Endothelial cell of umbilical vein (primary cell): ENCODE data around the gene ARHGAP42. TPM values are rescaled to one million over a fixed set of nuclear protein-coding genes. Genes with fewer than 3 reads are reported as not detected.

Experiments used
- BruUV-seq: library from RNA; stranded (reverse); fragments of 400-500 nt; replicated peaks from 2 replicates; lab custom pipeline; 2021; lab: Mats Ljungman, UMichigan
- CTCF ChIA-PET: fragments of 300-600, 350-600 bp; sonication (Branson Sonifier 250); formaldehyde crosslinking; loops from one replicate; lab custom pipeline; 2021; ENCODE audit warnings: antibody characterized with exemption, inconsistent platforms; lab: Charles Lee
- POLR2A ChIA-PET: fragments of 300-600, 350-600 bp; sonication (Branson Sonifier 250); formaldehyde crosslinking; loops from one replicate; lab custom pipeline; 2021; ENCODE audit warnings: antibody characterized with exemption, inconsistent platforms; lab: Charles Lee
- DNase-seq: peaks from one replicate; pipeline ENCODE4 v3.0.0-alpha.2; 2011; ENCODE audit warnings: low read depth, low spot score
- FAIRE-seq: peaks from 2 replicates; lab custom pipeline; 2011; peaks lifted over from hg19 to GRCh38; lab: Jason Lieb, UNC
- H2AFZ ChIP-seq: 2 replicates; pipeline ENCODE4 v1.6.0; 2012; ENCODE audit warnings: low read depth, low read length, control low read depth, inconsistent platforms
- H3K27ac ChIP-seq: 2 replicates; pipeline ENCODE4 v1.5.1; 2011; ENCODE audit warnings: low read depth, mild to moderate bottlenecking, control low read depth, low read length, moderate library complexity; ENCODE audit not compliant: insufficient read depth
- H3K27me3 ChIP-seq, 2 experiments: 2 replicates each; pipeline versions ENCODE4 v1.6.0 to v1.6.1; 2011; ENCODE audit warnings: low read length in 2 of 2, mixed read lengths in 1 of 2; ENCODE audit not compliant: control insufficient read depth in 2 of 2, insufficient read depth in 2 of 2
- H3K36me3 ChIP-seq, 2 experiments: 2 replicates in 1 of 2; 3 replicates in 1 of 2; pipeline ENCODE4 v1.5.1; 2011; ENCODE audit warnings: low read length in 2 of 2, mild to moderate bottlenecking in 1 of 2, moderate library complexity in 1 of 2; ENCODE audit not compliant: control insufficient read depth in 2 of 2, insufficient read depth in 2 of 2; ENCODE audit errors: extremely low read depth in 1 of 2
- H3K4me1 ChIP-seq: 3 replicates; pipeline ENCODE4 v1.5.1; 2011; ENCODE audit warnings: mild to moderate bottlenecking, low read length; ENCODE audit not compliant: control insufficient read depth, insufficient read depth; ENCODE audit errors: extremely low read depth
- H3K4me2 ChIP-seq: 2 replicates; pipeline ENCODE4 v1.6.1; 2011; ENCODE audit warnings: low read length, control low read depth, mixed read lengths; ENCODE audit not compliant: insufficient read depth
- H3K4me3 ChIP-seq, 3 experiments: fragments of 200-600 bp in 1 of 3; sonication (generic), shearing (Covaris generic) in 1 of 3; replicated peaks in 1 of 3; 2 replicates each; pipeline ENCODE4 v1.5.1; 2011 to 2016; ENCODE audit warnings: control low read depth in 3 of 3, low read length in 3 of 3, mild to moderate bottlenecking in 2 of 3, inconsistent platforms in 1 of 3, low read depth in 1 of 3, moderate library complexity in 1 of 3; ENCODE audit not compliant: insufficient read depth in 1 of 3
- H3K79me2 ChIP-seq: 2 replicates; pipeline ENCODE4 v1.6.0; 2012; ENCODE audit warnings: low read length, inconsistent platforms; ENCODE audit not compliant: control insufficient read depth, insufficient read depth
- H3K9ac ChIP-seq: replicated peaks from 2 replicates; pipeline ENCODE3; 2011; ENCODE audit warnings: low read length, control low read depth; ENCODE audit not compliant: insufficient read depth; ENCODE audit errors: extremely low read depth
- H3K9me1 ChIP-seq: replicated peaks from 3 replicates; pipeline ENCODE4 v1.6.0; 2011; ENCODE audit warnings: mild to moderate bottlenecking, low read length; ENCODE audit not compliant: control insufficient read depth, insufficient read depth; ENCODE audit errors: extremely low read depth
- H3K9me3 ChIP-seq: replicated peaks from 2 replicates; pipeline ENCODE4 v1.5.1; 2012; ENCODE audit warnings: low read length, inconsistent platforms; ENCODE audit not compliant: control insufficient read depth, insufficient read depth
- H4K20me1 ChIP-seq: replicated peaks from 2 replicates; pipeline ENCODE3; 2011; ENCODE audit warnings: mild to moderate bottlenecking, low read length; ENCODE audit not compliant: control insufficient read depth, insufficient read depth; ENCODE audit errors: extremely low read depth
- EZH2 ChIP-seq: IDR thresholded peaks from 2 replicates; pipeline ENCODE4 v1.6.1; 2012; ENCODE audit warnings: borderline replicate concordance, low read depth, mild to moderate bottlenecking, moderate library complexity, low read length, inconsistent platforms; ENCODE audit not compliant: severe bottlenecking
- FOS ChIP-seq: IDR thresholded peaks from 2 replicates; pipeline ENCODE4 v1.6.1; 2011; ENCODE audit warnings: mild to moderate bottlenecking, low read length, moderate library complexity, borderline replicate concordance; ENCODE audit not compliant: insufficient read depth
- GATA2 ChIP-seq: IDR thresholded peaks from 2 replicates; pipeline ENCODE4 v1.7.0; 2011; ENCODE audit warnings: low read depth, mild to moderate bottlenecking, moderate library complexity, mixed read lengths, low read length; ENCODE audit not compliant: insufficient read length, insufficient read depth
- MYC ChIP-seq: IDR thresholded peaks from one replicate; pipeline ENCODE4 v1.6.1; 2011; ENCODE audit warnings: mild to moderate bottlenecking, low read depth, low read length
- POLR2A ChIP-seq: IDR thresholded peaks from 2 replicates; pipeline ENCODE4 v1.6.1; 2012; ENCODE audit warnings: low read depth, mild to moderate bottlenecking, control low read depth, low read length
- dilution Hi-C: fragments of 300-500 bp; cut with MboI; formaldehyde crosslinking; loops from one replicate; pipeline ENCODE4 v1.15.0; 2019; ENCODE audit warnings: low sequenced_read_pairs; ENCODE audit not compliant: extremely low pct_ligation_motif_present
- intact Hi-C: fragments of 100-400 bp; cut with micrococcal nuclease; formaldehyde crosslinking; loops from one replicate; pipeline ENCODE4 v1.10.0; 2022
- polyA plus RNA-seq, 4 experiments: library from polyadenylated mRNA; depleted of rRNA in 3 of 4; stranded (reverse) in 3 of 4; unstranded in 1 of 4; fragments of >200 nt; gene quantifications; 2 replicates each; pipeline versions ENCODE4 v1.2.1 to v1.2.3, GENCODE V29; 2011 to 2012; ENCODE audit warnings: missing spikeins in 1 of 4
- total RNA-seq: library from RNA; stranded (reverse); gene quantifications from 2 replicates; pipeline ENCODE4 v1.2.3, GENCODE V29; 2021

The ARHGAP42 gene
- total and polyA plus RNA-seq, 2 donors (not counting 3 experiments of a cell fraction or from before 2014, with no cell fraction given): 1.8 to 2.4 TPM

GRCh38 chr11:100753571-100753970, 66.5 kb downstream of the ARHGAP42 start:
- no peaks in the 10 kb centered on the region for H3K27me3 ChIP-seq
- H2AFZ ChIP-seq: no peak overlapping the region
- no peak for FAIRE-seq
- no peaks in the 10 kb centered on the region for H3K4me1 ChIP-seq
- H3K79me2 ChIP-seq: no peaks in the 10 kb centered on the region
- ChIA-PET CTCF (interaction anchor here (1.2 kb wide), 1 partner anchor 74 kb away, joined by 3 read pairs; no protein-coding TSS in a partner anchor), POLR2A (no interaction called here)
- no peak for TF ChIP-seq MYC
- TF ChIP-seq POLR2A: no peak
- TF ChIP-seq EZH2: no peak
- H3K9me3 ChIP-seq: no peaks in the 10 kb centered on the region
- intact Hi-C loops (no loop called here), dilution Hi-C loops (no loop called here)
- H3K9ac ChIP-seq: no peak overlapping the region
- BruUV-seq: no TSS peak
- H3K9me1 ChIP-seq: no peaks in the 10 kb centered on the region
- no peak for DNase-seq
- no peaks in the 10 kb centered on the region for H4K20me1 ChIP-seq
- no peaks in the 10 kb centered on the region for H3K36me3 ChIP-seq
- H3K4me2 ChIP-seq: no peak overlapping the region
- H3K4me3 ChIP-seq: no peak overlapping the region
- no peak overlapping the region for H3K27ac ChIP-seq

GRCh38 chr11:100756559-100756958, 69.5 kb downstream of the ARHGAP42 start:
- DNase-seq: no peak
- no peak for FAIRE-seq
- BruUV-seq: no TSS peak
- Histone ChIP-seq H3K36me3 (no peaks in the 10 kb centered on the region), H3K27ac (no peak overlapping the region), H3K4me2 (no peak overlapping the region), H3K27me3 (no peaks in the 10 kb centered on the region), H3K9ac (no peak overlapping the region), H3K4me3 (no peak overlapping the region), H3K9me1 (no peaks in the 10 kb centered on the region), H3K79me2 (no peaks in the 10 kb centered on the region), H4K20me1 (no peaks in the 10 kb centered on the region), H3K9me3 (no peaks in the 10 kb centered on the region), H3K4me1 (no peaks in the 10 kb centered on the region), H2AFZ (no peak overlapping the region)
- dilution Hi-C loops (no loop called here), intact Hi-C loops (no loop called here)
- ChIA-PET CTCF (interaction anchor here (0.8 kb wide), 1 partner anchor 72 kb away, joined by 3 read pairs; no protein-coding TSS in a partner anchor), POLR2A (no interaction called here)
- TF ChIP-seq GATA2 (no peak), FOS (no peak)
